GM12874 (cell line): ENCODE measurements around the gene SGCA.

Experiments used
- CTCF ChIP-seq: IDR thresholded peaks from 2 replicates; pipeline ENCODE4 v1.5.1; 2011; ENCODE audit warnings: low read depth, mild to moderate bottlenecking, control low read depth, low read length, moderate library complexity; ENCODE audit not compliant: insufficient read depth

Gene SGCA

GRCh38 chr17:50187751-50188530 is 22.1 kb downstream of the SGCA start:
- TF ChIP-seq CTCF: no peak

DNA sequence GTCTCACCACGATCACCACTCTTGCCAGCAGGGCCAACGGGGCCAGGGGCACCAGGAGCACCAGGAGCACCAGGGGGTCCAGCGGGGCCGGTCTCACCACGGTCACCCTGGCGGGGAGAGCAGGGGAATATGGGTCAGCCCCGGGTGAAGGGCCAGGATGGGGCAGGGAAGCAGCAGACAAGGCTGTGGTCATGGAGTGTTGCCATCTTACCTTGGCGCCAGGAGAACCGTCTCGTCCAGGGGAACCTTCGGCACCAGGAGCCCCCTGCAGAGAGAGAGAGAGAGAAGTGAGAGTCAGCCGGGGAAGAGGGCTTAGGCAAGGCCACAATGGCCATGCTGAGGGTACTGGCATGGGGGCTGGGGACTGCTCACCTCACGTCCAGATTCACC is 22.7 kb downstream of the SGCA start:
- no peak for TF ChIP-seq CTCF

- no peak for TF ChIP-seq CTCF
Measured at GRCh38 chr17:50188921-50189549, 23.2 kb downstream of the SGCA start.

GRCh38 chr17:50189550-50190292 is 23.9 kb downstream of the SGCA start:
- no peak for TF ChIP-seq CTCF

- TF ChIP-seq CTCF: no peak
Measured at GRCh38 chr17:50190293-50190602, 24.4 kb downstream of the SGCA start.

GRCh38 chr17:50190603-50191358 is 25.0 kb downstream of the SGCA start:
- TF ChIP-seq CTCF: no peak
